Left hindlimb (tissue), 1 donor: Measurements from ENCODE around the gene TLL1.

Source experiments
- DNase-seq: peaks from one replicate; pipeline ENCODE4 v3.0.0-alpha.2; 2018

TLL1 gene

GRCh38 chr4:166066936-166067335, 193.9 kb downstream of the TLL1 start:
- no peak for DNase-seq

GRCh38 chr4:166067915-166068314, 194.9 kb downstream of the TLL1 start:
- no peak for DNase-seq

- no peak for DNase-seq
Observed at GRCh38 chr4:166073783-166074182, 200.7 kb downstream of the TLL1 start.

GRCh38 chr4:166075599-166075998, 202.6 kb downstream of the TLL1 start:
- DNase-seq: no peak

DNA sequence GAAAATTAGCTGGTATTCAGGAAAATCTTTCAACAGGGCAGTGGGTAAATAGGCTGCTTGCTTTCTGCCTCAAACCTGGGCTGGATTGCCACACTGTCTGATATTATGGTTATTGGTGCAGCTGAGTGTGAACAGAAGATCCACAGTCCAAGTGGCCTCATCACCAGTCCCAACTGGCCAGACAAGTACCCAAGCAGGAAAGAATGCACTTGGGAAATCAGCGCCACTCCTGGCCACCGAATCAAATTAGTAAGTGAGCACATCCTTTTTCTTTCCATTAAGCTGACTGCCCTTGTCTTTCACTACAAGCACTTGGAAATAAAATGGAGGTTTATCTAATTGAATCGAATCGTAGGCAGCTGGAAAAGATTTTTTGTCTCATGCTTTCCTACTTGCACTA, 204.7 kb downstream of the TLL1 start:
- no peak for DNase-seq

DNA sequence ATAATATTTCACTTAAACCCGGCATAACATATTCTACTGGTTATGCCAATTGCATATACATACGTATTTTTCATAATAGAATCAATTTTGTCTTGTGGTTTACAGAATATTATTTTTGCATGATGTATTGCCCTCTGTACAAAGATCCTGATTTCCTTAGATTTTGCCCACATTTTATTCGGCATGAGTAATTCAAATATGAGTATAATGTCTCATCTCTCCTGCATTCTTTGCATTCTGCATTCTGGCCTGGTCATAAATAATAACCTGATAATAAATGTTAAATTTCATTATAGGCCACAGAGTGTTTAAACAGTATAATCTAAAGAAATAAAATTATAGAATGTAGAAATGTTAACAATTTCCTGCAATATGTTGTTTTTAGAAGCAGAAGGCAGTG, 205.3 kb downstream of the TLL1 start:
- no peak for DNase-seq

DNA sequence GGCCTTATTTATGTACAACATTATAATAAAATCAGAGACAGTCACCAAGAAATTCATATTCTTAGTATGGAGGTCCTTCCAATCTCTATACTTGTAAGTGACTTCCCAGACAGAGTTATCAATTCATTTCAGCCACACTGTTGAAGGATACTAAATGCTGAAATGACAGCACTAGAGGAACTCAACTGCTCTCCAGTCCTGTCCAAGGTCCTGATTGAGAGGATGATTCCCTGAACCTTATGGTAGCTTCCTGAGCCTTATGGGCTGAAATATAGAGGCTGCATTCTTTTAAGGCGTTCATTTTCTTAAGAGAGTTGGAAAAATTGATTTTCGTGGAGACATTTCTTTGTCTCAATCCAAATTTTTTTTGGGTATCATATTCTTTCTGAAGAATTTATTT, 205.9 kb downstream of the TLL1 start:
- no peak for DNase-seq

- no peak for DNase-seq
Observed at GRCh38 chr4:166087569-166087968, 214.5 kb downstream of the TLL1 start.

DNA sequence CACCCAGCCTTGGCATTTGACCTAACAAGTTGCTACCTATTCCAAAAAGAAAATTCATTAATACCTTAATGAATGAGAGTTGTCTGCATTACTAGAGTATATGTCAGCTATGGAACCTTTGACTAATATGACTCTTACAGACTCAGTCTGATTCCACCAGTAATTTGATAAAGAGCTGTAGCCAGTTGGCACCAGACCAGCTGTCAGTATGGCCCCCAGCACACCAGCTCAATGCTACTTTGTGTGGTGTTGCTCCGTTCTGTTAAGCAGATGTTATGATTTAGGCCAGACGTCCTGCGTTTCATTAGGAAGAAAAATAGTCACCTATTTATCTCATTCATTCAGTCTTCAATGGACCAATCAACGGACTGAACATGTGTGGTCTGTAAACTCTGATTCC, 215.5 kb downstream of the TLL1 start:
- no peak for DNase-seq

- DNase-seq: no peak
Observed at GRCh38 chr4:166091146-166091545, 218.1 kb downstream of the TLL1 start.

DNA sequence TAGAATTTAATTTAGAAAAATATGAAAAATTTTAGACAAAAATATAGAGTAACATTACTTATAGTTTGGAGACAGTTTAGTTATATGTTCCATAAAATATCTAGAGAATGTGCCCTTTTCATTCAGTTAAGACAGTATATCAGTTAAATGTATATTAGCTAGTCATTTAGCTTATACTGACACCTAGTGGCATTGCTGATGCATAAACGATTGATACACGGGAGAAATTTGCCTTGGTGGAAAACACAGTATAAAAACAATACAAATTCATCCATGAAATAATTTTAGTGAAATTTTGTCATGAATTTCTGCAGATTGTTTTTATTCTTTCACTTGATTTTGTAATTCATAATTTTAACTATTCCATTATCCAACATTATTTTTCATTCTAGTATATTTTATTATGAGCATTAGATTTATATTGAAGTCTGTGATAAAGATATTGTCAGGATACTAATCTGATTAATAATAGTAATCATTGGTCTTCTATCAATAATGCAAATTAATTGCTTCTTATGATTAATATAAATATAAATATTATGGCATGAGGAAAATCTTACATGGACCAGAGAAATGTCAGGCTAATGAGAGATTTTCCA, 219.0 kb downstream of the TLL1 start:
- no peak for DNase-seq

GRCh38 chr4:166092797-166093290, 219.8 kb downstream of the TLL1 start:
- DNase-seq: no peak

GRCh38 chr4:166104623-166105022, 231.6 kb downstream of the TLL1 start:
- no peak for DNase-seq

- no peak for DNase-seq
Observed at GRCh38 chr4:166121897-166122296, 248.9 kb downstream of the TLL1 start.

GRCh38 chr4:166123546-166123945, 250.5 kb downstream of the TLL1 start:
- no peak for DNase-seq

DNA sequence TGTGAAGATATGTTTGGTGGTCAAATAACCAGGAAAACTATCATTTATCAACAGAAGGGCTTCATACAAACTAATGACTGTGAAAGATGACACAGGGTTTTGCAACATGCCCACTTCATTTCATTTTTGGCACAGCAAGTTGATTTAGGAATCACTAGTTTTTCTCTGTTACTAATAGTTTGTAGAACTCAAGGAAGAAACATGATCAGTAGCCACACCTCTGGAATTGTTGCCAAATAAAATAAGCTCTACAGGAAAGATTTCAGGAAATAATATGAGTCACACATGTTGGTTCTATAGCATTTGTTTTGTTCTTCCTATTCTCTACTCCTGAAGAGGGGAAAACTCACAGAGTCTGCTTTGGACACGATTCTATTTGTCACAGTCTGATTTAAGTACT, 255.4 kb downstream of the TLL1 start:
- DNase-seq: no peak

- no peak for DNase-seq
Observed at GRCh38 chr4:166134285-166134684, 261.2 kb downstream of the TLL1 start.

GRCh38 chr4:166140951-166141350, 267.9 kb downstream of the TLL1 start:
- no peak for DNase-seq

DNA sequence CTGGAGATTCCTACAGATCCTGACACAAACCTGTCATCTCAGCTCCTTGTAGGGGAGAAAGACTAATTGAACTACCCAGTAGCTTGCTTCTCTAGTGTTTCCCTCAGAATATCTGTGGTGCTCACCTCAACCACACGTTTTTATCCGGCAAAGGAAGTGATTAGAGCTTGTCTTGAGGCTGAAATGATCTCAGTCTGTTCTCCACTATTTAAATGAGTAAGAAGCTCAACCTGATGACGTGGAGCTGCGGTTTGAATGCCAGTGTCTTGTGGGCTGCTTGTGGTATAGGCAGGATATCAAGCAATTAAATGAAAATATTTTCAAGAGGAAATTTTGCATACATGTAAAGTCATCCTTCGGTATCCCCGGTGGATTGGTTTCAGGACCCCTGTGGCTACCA, 270.2 kb downstream of the TLL1 start:
- no peak for DNase-seq

GRCh38 chr4:166144607-166145006, 271.6 kb downstream of the TLL1 start:
- no peak for DNase-seq

DNA sequence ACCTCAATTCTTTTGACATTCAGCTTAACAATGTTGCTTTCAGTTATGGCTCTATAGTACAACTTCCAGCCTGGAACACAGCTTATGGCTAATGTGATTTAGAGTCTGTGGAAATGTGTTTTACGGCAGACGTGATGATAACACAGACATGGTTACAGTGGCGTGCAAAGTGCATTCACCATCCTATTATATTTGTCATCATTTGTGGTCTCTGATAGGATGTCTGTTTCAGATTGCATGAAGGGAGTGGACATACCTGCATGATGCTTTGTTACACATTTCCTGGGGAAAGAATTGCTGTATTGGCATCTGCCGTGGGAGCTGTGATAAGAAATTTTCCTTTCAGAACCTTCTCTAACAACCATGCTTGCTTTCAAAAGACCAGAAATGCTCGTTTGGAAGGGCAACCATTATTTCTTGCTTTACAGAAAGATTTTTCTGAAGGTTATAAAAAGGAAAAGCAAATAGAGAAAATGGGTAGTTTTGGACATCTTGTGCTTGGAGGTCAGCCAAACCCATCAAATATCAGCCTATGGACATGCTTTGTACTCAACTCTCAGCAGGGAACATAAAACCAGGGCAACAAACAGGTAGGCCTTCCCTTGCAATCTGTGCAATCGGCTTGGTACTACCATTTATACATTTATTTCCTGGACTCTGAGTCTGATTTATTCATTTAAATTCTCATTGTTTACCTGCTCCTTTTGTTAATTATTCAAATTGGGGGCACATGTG, 273.9 kb downstream of the TLL1 start:
- no peak for DNase-seq
